NCI-H2196 treated with DMSO at 0.1 percent for 48 hours (cell line): ENCODE measurements around the gene ZBTB7C.
"Not testable (repeated sequence)": the region's sequence is repeated elsewhere in the genome, so short reads cannot be mapped to it uniquely, and the experiment has no call there.

Experiments
- DNase-seq: peaks from one replicate; lab custom pipeline; 2025; ENCODE audit not compliant: unreplicated experiment; lab: John Stamatoyannopoulos, UW

ZBTB7C gene

GRCh38 chr18:48303883-48304282 is 105.3 kb downstream of the ZBTB7C start:
- no peak for DNase-seq

- no peak for DNase-seq
Measured at GRCh38 chr18:48302736-48303135, 106.4 kb downstream of the ZBTB7C start.

DNA sequence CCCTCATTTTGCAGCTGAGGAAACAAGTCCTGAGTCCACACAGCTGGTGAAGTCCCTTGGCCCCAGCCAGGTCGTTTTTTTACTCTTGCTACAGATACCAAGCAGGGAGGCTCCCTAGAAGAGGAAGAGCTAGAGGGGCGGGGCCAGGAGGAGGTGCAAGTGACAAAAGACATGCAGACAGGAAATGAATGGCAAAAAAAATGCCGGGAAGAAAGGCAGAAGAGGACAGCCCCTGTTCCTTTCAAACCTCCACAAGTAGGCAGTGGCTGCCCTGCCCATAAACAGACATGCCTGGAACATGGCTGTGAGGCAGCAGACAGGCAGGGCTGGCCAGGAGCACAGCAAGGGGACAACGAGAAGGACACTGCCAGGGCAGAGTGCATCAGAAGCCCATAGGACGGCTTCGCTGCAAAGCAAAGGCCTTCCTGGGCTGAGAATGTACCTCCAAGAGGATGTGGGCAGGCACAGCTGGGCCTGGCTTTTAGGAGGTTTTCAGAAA is 108.7 kb downstream of the ZBTB7C start:
- DNase-seq = peak; percentile 74

DNA sequence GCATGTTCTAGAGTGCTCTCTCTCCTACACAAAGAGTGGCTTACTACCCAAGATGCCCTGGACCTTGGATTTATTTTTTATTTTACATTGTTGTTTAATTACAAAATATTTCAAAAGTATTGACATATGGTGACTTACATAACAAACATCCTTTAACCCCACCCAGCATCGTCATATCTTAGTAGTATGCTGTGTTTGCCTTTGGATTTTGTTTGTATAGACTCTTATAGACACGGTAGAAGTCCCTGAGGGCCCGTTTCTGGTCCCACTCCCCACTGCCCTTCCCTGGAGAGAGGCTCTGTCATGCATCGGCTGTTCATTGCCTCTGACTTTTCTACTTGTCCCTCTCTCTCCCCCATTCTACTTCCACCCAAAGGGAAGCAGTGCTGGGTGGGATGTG is 112.0 kb downstream of the ZBTB7C start:
- no peak for DNase-seq

- no peak for DNase-seq
Measured at GRCh38 chr18:48296581-48296980, 112.6 kb downstream of the ZBTB7C start.

DNA sequence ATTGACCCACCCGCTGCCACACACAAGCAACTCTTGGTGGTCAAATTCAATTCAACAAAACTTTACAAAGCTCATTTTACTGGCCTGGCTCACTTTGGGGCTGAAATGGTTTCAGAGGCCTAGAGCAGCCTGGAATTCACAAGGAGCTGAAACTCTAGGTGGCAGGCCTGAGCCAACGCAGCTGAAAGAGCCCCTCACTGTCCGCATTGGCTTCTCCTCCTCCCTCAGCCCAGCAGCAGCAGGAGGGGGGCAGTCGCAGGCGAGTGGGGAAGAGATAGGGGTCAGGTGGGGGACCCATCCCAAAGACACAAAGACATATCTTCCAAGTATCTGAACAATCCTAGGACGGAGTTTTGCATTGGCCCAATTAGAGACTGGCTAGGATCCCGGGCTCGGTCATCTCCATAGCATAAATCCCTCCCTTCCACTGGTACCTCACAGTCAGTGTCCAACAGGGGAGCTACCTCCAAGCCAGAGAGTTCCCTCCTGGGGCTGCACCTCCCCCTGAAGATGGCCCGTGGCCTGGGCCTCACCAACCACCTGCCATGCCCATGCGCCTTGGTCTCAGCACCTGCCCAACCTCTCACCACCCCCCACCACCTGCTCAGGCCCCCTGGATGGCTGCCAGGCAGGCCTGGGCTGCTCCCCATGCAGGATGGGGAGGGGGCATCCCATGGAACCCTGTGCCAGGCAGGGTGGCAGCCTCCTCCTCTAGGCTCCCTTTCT is 113.4 kb downstream of the ZBTB7C start:
- peak; percentile 59 for DNase-seq

DNA sequence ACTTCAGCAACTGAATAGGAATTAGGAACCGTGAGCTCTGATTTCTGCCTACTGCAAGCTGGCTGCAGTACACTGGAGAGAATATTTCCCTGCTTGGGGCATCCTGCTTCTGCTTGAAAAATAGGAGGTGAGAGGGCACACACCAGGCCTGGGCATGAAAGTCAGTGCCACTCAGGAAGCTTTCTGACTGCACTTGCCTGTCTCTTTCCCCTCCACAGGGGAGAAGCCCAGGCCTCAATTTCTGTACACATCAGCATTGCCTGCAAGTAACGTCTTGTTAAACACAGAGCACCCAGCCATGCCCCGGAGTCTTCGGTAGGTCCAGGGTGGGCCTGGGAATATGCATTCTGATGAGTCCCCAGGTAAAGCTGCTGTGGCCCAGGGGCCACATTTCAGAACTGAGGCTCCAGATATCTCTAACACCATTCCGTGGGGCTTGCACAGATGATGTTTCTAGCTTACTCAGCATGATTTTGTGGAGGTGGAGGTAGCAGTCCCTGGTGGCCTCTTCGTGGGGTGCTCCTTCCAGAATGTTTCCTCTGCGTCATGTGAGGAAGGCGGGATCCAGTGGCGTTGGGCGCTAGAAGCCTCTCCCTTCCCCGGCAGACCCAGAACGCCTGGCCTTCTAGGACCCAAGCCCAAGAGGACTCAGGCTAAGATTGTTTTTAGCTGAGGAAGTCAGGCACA is 114.1 kb downstream of the ZBTB7C start:
- no peak for DNase-seq

DNA sequence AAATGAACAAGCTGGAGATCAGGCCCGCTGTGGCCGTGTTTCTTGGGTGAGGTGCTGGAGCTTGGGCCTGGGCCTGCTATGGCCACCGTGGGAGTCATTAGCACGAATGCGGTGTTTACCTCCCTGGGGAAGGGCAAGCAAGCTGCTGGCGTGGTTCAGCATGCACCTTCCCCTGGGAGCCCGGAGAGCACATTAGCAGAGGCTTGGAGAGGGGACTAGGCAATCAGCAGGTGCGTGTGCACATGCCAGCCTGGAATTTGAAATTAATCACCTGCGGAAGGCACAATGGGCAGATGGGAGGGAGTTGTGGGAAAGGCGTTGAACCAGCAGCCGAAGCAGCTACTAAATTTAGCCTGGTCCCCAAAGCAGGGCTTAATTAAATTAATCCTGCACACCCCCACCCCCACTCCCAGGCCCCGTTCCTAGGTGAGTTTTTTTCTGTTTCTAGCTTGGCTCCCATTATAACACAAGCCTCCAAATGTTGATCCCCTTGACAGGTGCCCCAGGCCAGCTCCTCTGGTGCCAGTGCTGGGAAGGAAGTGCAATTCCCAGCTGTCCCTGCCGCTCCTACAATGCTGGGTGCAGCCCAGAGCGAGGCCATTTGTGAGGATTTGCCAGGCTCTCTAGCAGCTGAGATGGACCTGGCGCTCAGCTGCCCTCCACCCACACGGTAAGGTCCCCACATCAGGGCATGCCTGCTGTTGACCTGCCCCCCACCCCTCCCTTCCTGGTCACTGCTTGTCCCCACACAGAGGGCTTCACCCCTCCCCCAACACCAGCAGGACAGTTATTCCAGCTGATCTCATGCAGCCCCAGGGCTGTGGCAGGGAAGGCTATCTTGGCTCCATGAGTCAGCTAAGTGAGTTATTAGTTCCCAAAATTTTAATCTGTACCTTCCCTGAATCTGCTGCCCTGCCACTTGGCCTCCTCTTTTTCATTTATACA is 115.0 kb downstream of the ZBTB7C start:
- peak; percentile 80 for DNase-seq

DNA sequence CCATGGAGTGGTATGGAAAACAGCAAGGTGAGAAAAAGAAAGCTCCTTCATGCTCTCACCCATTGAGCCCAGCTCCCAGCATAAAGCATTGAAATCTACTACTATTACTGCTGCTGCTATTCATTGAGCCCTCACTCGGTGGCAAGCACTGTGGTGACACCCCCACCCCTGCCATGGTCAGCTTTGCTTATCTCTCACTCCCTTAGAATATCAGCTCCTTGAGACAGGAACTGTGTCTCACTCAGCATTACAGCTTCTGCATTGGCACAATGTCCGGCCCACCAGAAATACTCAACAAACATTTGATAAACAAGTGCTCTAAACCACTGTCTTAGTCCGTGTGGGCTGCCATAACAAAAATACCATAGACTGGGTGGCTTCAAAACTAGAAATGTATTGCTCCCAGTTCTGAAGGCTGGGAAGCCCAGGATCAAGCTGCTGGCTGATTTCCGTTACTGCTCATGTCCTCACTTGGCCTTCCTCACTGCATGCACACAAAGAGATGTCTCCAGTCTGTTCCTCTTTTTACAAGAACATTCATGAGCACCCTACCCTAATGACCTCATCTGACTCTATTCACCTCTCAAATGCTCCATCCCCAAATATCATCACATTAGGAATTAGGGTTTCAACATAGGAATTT is 116.3 kb downstream of the ZBTB7C start:
- no peak for DNase-seq

DNA sequence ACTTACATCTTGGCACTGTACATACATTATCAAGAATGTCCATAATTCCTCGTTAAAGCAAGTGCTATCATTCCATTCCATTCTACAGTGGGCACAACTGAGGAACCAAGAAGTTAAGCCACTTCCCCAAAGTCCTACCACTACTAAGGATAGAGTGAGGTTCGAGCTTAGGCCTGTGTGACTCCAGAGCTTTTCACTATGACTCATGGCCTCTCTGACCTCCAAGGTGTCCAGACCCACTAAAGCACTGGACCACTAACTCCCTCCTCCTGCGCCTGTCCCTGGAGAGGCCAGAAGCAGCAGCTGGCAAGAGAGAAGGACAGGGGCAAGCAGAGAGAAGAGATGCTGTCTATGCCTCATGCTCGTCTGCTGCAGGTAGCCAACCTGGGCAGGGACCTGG is 117.0 kb downstream of the ZBTB7C start:
- no peak for DNase-seq

- no peak for DNase-seq
Measured at GRCh38 chr18:48290162-48290926, 118.8 kb downstream of the ZBTB7C start.

DNA sequence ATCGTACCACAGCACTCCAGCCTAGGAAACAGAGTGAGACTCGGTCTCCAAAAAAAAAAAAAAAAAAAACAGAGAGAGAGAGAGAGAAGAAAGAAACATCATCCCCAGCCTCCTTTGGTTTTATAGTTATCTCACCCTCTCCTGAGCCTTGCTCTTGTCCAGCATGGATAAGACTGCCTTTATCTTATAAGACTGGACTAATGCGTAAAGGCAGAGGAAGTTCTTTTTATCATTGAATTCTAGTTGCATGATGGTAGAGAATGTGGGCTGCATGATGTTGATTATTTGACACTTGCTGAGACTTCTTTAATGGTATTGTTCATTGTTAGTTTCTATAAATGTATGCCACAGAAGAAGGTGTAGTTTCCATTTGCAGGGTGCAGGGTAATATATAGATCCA is 124.4 kb downstream of the ZBTB7C start:
- no peak for DNase-seq

DNA sequence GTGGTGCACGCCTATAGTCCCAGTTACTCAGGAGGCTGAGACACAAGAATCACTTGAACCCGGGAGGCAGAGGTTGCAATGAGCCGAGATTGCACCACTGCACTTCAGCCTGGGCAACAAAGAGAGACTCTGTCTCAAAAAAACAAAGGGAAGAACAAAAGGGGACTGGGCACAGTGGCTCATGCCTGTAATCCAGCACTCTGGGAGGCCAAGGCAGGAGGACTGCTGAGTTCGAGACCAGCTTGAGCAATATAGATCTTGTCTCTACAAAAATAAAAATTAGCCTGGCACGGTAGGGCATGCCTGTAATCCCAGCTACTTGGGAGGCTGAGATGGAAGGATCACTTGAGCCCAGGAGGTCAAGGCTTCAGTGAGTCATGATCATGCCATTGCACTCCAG is 125.2 kb downstream of the ZBTB7C start:
- DNase-seq = not testable (repeated sequence)

GRCh38 chr18:48281460-48281859 is 127.7 kb downstream of the ZBTB7C start:
- DNase-seq = not testable (repeated sequence)

- no peak for DNase-seq
Measured at GRCh38 chr18:48279312-48279711, 129.9 kb downstream of the ZBTB7C start.

GRCh38 chr18:48278081-48278480 is 131.1 kb downstream of the ZBTB7C start:
- no peak for DNase-seq

- peak; percentile 57 for DNase-seq
Measured at GRCh38 chr18:48274301-48274700, 134.9 kb downstream of the ZBTB7C start.

- peak; percentile 13 for DNase-seq
Measured at GRCh38 chr18:48270929-48271328, 138.3 kb downstream of the ZBTB7C start.

- no peak for DNase-seq
Measured at GRCh38 chr18:48265328-48265727, 143.9 kb downstream of the ZBTB7C start.
